Liver (tissue), 9 donors: ENCODE measurements around the gene PPP1R26. TPM values are rescaled to one million over a fixed set of nuclear protein-coding genes. Genes with fewer than 3 reads are reported as not detected.
"Not testable (repeated sequence)": the region's sequence is repeated elsewhere in the genome, so short reads cannot be mapped to it uniquely, and the experiment has no call there.

Experiments
- DNase-seq: peaks from one replicate; pipeline ENCODE4 v3.0.0-alpha.2; 2017; ENCODE audit warnings: low spot score
- H3K27ac ChIP-seq, 2 donors: one replicate each; pipeline ENCODE4 v1.7.0; 2013; ENCODE audit warnings: inconsistent platforms in 2 of 2, low read length in 2 of 2, control low read depth in 1 of 2, low read depth in 1 of 2, mild to moderate bottlenecking in 1 of 2
- H3K27me3 ChIP-seq, 4 donors: one replicate each; pipeline versions ENCODE4 v1.6.1 to v1.7.0; 2013; ENCODE audit warnings: low read length in 3 of 4, inconsistent platforms in 1 of 4, mild to moderate bottlenecking in 1 of 4, moderate library complexity in 1 of 4; ENCODE audit not compliant: control insufficient read depth in 4 of 4, insufficient read depth in 4 of 4
- H3K36me3 ChIP-seq, 4 donors: one replicate each; pipeline versions ENCODE4 v1.6.1 to v1.7.0; 2013; ENCODE audit warnings: low read length in 3 of 4, mild to moderate bottlenecking in 3 of 4, low read depth in 1 of 4, moderate library complexity in 1 of 4; ENCODE audit not compliant: control insufficient read depth in 4 of 4, insufficient read depth in 3 of 4
- H3K4me1 ChIP-seq, 4 donors: one replicate each; pipeline versions ENCODE4 v1.6.1 to v1.7.0; 2013; ENCODE audit warnings: low read length in 3 of 4, mild to moderate bottlenecking in 3 of 4, moderate library complexity in 1 of 4; ENCODE audit not compliant: control insufficient read depth in 4 of 4, insufficient read depth in 4 of 4
- H3K4me3 ChIP-seq, 3 donors: one replicate each; pipeline versions ENCODE4 v1.6.1 to v1.7.0; 2013; ENCODE audit warnings: low read length in 3 of 3, control low read depth in 1 of 3, low read depth in 1 of 3, mild to moderate bottlenecking in 1 of 3
- H3K9ac ChIP-seq, 2 donors: one replicate each; pipeline ENCODE4 v1.7.0; 2013; ENCODE audit warnings: low read length in 2 of 2, mild to moderate bottlenecking in 2 of 2, moderate library complexity in 2 of 2, control low read depth in 1 of 2, low read depth in 1 of 2
- H3K9me3 ChIP-seq, 4 donors: one replicate each; pipeline versions ENCODE4 v1.6.1 to v1.7.0; 2013; ENCODE audit warnings: low read length in 3 of 4; ENCODE audit not compliant: control insufficient read depth in 4 of 4
- ATF3 ChIP-seq: IDR thresholded peaks from 2 replicates; pipeline ENCODE4 v1.6.1; 2016; ENCODE audit warnings: antibody characterized with exemption
- FOXA1 ChIP-seq: IDR thresholded peaks from 2 replicates; pipeline ENCODE4 v1.6.1; 2016; ENCODE audit warnings: antibody characterized with exemption
- FOXA2 ChIP-seq: IDR thresholded peaks from 2 replicates; pipeline ENCODE4 v1.6.1; 2016; ENCODE audit warnings: antibody characterized with exemption
- GABPA ChIP-seq, 2 donors: IDR thresholded peaks in 1 of 2; conservative IDR thresholded peaks in 1 of 2; 2 replicates each; pipeline ENCODE4 v1.6.1; 2016; ENCODE audit warnings: antibody characterized with exemption in 2 of 2, mild to moderate bottlenecking in 1 of 2, moderate library complexity in 1 of 2
- HNF4A ChIP-seq, 2 donors: conservative IDR thresholded peaks; 2 replicates each; pipeline ENCODE4 v1.6.1; 2016; ENCODE audit warnings: antibody characterized with exemption in 2 of 2, mild to moderate bottlenecking in 2 of 2
- HNF4G ChIP-seq: IDR thresholded peaks from 2 replicates; pipeline ENCODE4 v1.6.1; 2016; ENCODE audit warnings: antibody characterized with exemption
- JUND ChIP-seq, 2 donors: IDR thresholded peaks; 2 replicates each; pipeline ENCODE4 v1.6.1; 2016; ENCODE audit warnings: antibody characterized with exemption in 2 of 2
- MAX ChIP-seq: IDR thresholded peaks from 2 replicates; pipeline ENCODE4 v1.6.1; 2016; ENCODE audit warnings: antibody characterized with exemption
- NR2F2 ChIP-seq: IDR thresholded peaks from 2 replicates; pipeline ENCODE4 v1.6.1; 2016; ENCODE audit warnings: antibody characterized with exemption
- RAD21 ChIP-seq, 2 donors: IDR thresholded peaks; 2 replicates each; pipeline ENCODE4 v1.6.1; 2016; ENCODE audit warnings: antibody characterized with exemption in 2 of 2, mild to moderate bottlenecking in 2 of 2
- RXRA ChIP-seq, 2 donors: IDR thresholded peaks; 2 replicates each; pipeline ENCODE4 v1.6.1; 2017 to 2018; ENCODE audit warnings: antibody characterized with exemption in 2 of 2, mild to moderate bottlenecking in 1 of 2
- SP1 ChIP-seq: IDR thresholded peaks from 2 replicates; pipeline ENCODE4 v1.6.1; 2018; ENCODE audit warnings: antibody characterized with exemption, mild to moderate bottlenecking
- TAF1 ChIP-seq: conservative IDR thresholded peaks from 2 replicates; pipeline ENCODE4 v1.6.1; 2016; ENCODE audit warnings: antibody characterized with exemption, mild to moderate bottlenecking
- WGBS: extraction: QIAGEN DNeasy Blood & Tissue Kit; methylation state at CpG from one replicate; pipeline ENCODE4 v1.1.7; 2013; 5-methylcytosine and 5-hydroxymethylcytosine counted together
- polyA plus RNA-seq, 2 donors: library from polyadenylated mRNA; stranded (reverse) in 1 of 2; unstranded in 1 of 2; fragments of 200-250 nt in 1 of 2; fragments of >200 nt in 1 of 2; fragmentation: Nextera tagmentation in 1 of 2; extraction: Ambion mirVana in 1 of 2; gene quantifications; one replicate each; pipeline versions ENCODE4 v1.2.1 to v1.2.3, GENCODE V29; 2013 to 2015
- total RNA-seq, 2 donors: library from RNA; depleted of rRNA; stranded (reverse); fragments of >200 nt; gene quantifications; one replicate each; pipeline ENCODE4 v1.2.3, GENCODE V29; 2014
- TF ChIP-seq, protein P1 (sequence below): IDR thresholded peaks from 2 replicates; pipeline ENCODE4 v1.6.1; 2016; ENCODE audit warnings: antibody characterized with exemption, mild to moderate bottlenecking
- TF ChIP-seq, protein P2 (sequence below): fragments of 150-350 bp; IDR thresholded peaks from 2 replicates; pipeline ENCODE4 v1.5.1; 2017; ENCODE audit warnings: improper control_type of control experiment, low read depth, low read length; ENCODE audit not compliant: missing input control
- donor health status: healthy.
- donor health status: healthy.
- donor health status: healthy.
- donor health status: healthy.
- donor health status: healthy.

Gene PPP1R26
- total and polyA plus RNA-seq, 4 donors, result 1.5 to 9.5 (median 4.2) TPM

DNA sequence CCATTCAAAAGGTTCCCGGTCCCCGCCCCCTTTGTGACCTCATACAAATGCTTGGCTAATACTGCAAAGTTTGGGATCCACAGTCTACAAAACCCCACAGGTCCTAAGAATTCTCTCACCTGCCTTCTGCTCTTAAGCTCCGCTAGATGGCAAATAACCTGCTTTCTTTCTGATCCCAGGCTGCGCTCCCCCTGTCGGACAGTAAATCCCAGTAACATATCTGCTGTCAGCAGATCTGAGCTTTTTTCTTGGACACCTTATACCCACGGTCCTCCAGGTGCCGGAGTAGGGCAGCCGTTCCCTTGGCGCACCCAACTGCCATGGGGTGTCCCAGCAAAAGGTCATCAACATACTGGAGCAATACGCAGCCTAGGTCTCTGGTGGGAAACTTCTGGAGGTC, 39.0 kb upstream of the PPP1R26 start:
- 82% methylated on average over 10 of the region's 10 CpGs for WGBS
- Histone ChIP-seq H3K4me1 (no peaks in the 10 kb centered on the region), H3K9me3 (no peaks in the 10 kb centered on the region), H3K27ac (no peak overlapping the region), H3K4me3 (no peak overlapping the region), H3K36me3 (no peaks in the 10 kb centered on the region), H3K27me3 (no peaks in the 10 kb centered on the region), H3K9ac (no peak overlapping the region)
- no peak for DNase-seq
- TF ChIP-seq JUND (IDR thresholded peaks at IDR 0.05), result no peak
- TF ChIP-seq RXRA (IDR thresholded peaks at IDR 0.05), result no peak
- TF ChIP-seq HNF4G, result no peak
- no peak for TF ChIP-seq SP1
- no peak for TF ChIP-seq ATF3
- TF ChIP-seq MAX, result no peak
- no peak for TF ChIP-seq FOXA2
- TF ChIP-seq TAF1, result no peak
- no peak for TF ChIP-seq GABPA (IDR thresholded peaks at IDR 0.05 in 1 of 2, conservative IDR thresholded peaks at IDR 0.05 in 1 of 2)
- TF ChIP-seq, protein P1, sequence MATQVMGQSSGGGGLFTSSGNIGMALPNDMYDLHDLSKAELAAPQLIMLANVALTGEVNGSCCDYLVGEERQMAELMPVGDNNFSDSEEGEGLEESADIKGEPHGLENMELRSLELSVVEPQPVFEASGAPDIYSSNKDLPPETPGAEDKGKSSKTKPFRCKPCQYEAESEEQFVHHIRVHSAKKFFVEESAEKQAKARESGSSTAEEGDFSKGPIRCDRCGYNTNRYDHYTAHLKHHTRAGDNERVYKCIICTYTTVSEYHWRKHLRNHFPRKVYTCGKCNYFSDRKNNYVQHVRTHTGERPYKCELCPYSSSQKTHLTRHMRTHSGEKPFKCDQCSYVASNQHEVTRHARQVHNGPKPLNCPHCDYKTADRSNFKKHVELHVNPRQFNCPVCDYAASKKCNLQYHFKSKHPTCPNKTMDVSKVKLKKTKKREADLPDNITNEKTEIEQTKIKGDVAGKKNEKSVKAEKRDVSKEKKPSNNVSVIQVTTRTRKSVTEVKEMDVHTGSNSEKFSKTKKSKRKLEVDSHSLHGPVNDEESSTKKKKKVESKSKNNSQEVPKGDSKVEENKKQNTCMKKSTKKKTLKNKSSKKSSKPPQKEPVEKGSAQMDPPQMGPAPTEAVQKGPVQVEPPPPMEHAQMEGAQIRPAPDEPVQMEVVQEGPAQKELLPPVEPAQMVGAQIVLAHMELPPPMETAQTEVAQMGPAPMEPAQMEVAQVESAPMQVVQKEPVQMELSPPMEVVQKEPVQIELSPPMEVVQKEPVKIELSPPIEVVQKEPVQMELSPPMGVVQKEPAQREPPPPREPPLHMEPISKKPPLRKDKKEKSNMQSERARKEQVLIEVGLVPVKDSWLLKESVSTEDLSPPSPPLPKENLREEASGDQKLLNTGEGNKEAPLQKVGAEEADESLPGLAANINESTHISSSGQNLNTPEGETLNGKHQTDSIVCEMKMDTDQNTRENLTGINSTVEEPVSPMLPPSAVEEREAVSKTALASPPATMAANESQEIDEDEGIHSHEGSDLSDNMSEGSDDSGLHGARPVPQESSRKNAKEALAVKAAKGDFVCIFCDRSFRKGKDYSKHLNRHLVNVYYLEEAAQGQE, result no peak
- TF ChIP-seq HNF4A (conservative IDR thresholded peaks at IDR 0.05), result no peak
- no peak for TF ChIP-seq RAD21 (IDR thresholded peaks at IDR 0.05)

GRCh38 chr9:135441105-135442071, 38.2 kb upstream of the PPP1R26 start:
- H3K27ac ChIP-seq, DNase-seq, H3K4me1 ChIP-seq, H3K27me3 ChIP-seq, H3K9me3 ChIP-seq, H3K36me3 ChIP-seq, H3K4me3 ChIP-seq, H3K9ac ChIP-seq: not testable (repeated sequence)
- 73% methylated on average over 23 of the region's 23 CpGs for WGBS
- TF ChIP-seq NR2F2, result peak; percentile 17

- Histone ChIP-seq H3K4me1 (no peaks in the 10 kb centered on the region), H3K4me3 (no peak overlapping the region), H3K9ac (no peak overlapping the region), H3K27ac (no peak overlapping the region), H3K9me3 (no peaks in the 10 kb centered on the region), H3K27me3 (no peaks in the 10 kb centered on the region), H3K36me3 (no peaks in the 10 kb centered on the region)
- DNase-seq, result no peak
- WGBS, result 86% methylated on average over 10 of the region's 10 CpGs
- TF ChIP-seq TAF1 (no peak), NR2F2 (no peak), FOXA1 (no peak), ATF3 (no peak), JUND (IDR thresholded peaks at IDR 0.05) (no peak), GABPA (IDR thresholded peaks at IDR 0.05 in 1 of 2, conservative IDR thresholded peaks at IDR 0.05 in 1 of 2) (no peak), RAD21 (IDR thresholded peaks at IDR 0.05) (no peak)
- TF ChIP-seq, protein P2, sequence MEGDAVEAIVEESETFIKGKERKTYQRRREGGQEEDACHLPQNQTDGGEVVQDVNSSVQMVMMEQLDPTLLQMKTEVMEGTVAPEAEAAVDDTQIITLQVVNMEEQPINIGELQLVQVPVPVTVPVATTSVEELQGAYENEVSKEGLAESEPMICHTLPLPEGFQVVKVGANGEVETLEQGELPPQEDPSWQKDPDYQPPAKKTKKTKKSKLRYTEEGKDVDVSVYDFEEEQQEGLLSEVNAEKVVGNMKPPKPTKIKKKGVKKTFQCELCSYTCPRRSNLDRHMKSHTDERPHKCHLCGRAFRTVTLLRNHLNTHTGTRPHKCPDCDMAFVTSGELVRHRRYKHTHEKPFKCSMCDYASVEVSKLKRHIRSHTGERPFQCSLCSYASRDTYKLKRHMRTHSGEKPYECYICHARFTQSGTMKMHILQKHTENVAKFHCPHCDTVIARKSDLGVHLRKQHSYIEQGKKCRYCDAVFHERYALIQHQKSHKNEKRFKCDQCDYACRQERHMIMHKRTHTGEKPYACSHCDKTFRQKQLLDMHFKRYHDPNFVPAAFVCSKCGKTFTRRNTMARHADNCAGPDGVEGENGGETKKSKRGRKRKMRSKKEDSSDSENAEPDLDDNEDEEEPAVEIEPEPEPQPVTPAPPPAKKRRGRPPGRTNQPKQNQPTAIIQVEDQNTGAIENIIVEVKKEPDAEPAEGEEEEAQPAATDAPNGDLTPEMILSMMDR, result no peak
- TF ChIP-seq, protein P1, result no peak
These were observed 37.5 kb upstream of the PPP1R26 start for GRCh38 chr9:135442075-135442474.
